Motor neuron (in vitro differentiated cells): Measurements from ENCODE around the gene SYT2. TPM values are rescaled to one million over a fixed set of nuclear protein-coding genes. Genes with fewer than 3 reads are reported as not detected.
A peak's percentile ranks its signal among the peaks of the same experiment; 100 is the strongest.
"Not testable (repeated sequence)": the region's sequence is repeated elsewhere in the genome, so short reads cannot be mapped to it uniquely, and the experiment has no call there.

Source experiments
- ATAC-seq, 8 experiments: fragments of 200-7000 bp; cut with Tn5 transposase; replicated peaks in 6 of 8; 2 replicates each; pipeline ENCODE4 v1.8.0; 2021; ENCODE audit warnings: mild to moderate bottlenecking in 8 of 8, moderate library complexity in 8 of 8
- H3K27ac ChIP-seq, 2 donors: fragments of 250-450 bp; sonication (Bioruptor Pico); 2 replicates each; pipeline ENCODE4 v1.9.0; 2021; ENCODE audit warnings: antibody characterized with exemption in 2 of 2, mild to moderate bottlenecking in 2 of 2, moderate library complexity in 1 of 2
- H3K4me1 ChIP-seq, 2 donors: fragments of 250-450 bp; sonication (Bioruptor Pico); replicated peaks in 1 of 2; 2 replicates each; pipeline ENCODE4 v1.6.1; 2021; ENCODE audit warnings: antibody characterized with exemption in 2 of 2, mild to moderate bottlenecking in 2 of 2, moderate library complexity in 1 of 2
- H3K4me3 ChIP-seq, 5 donors: fragments of 250-450 bp; sonication (Bioruptor Pico); 2 replicates each; pipeline ENCODE4 v1.9.0; 2021; ENCODE audit warnings: antibody characterized with exemption in 5 of 5, mild to moderate bottlenecking in 5 of 5, moderate library complexity in 4 of 5
- WGBS, 10 experiments: fragments of 450-650 bp; shearing (Covaris generic); methylation state at CpG; one replicate each; pipeline ENCODE4 v1.0.0; 2022; 5-methylcytosine and 5-hydroxymethylcytosine counted together
- in situ Hi-C, 9 experiments: fragments of 400-800 bp; cut with MboI; loops; one replicate each; pipeline ENCODE4 v1.15.0; 2021; ENCODE audit warnings: low sequenced_read_pairs in 9 of 9, low pct_unique_long_range_greater_than_20kb in 2 of 9; ENCODE audit not compliant: unreplicated experiment in 9 of 9
- total RNA-seq, 8 experiments: library from RNA; unstranded; fragments of 300-600 nt; gene quantifications; 2 replicates each; pipeline versions ENCODE4 v1.2.3 to v1.2.4, GENCODE V29; 2022

The SYT2 gene
- total RNA-seq, 8 experiments from 2014 or later = 0.29 to 23.5 (median 5.5) TPM

DNA sequence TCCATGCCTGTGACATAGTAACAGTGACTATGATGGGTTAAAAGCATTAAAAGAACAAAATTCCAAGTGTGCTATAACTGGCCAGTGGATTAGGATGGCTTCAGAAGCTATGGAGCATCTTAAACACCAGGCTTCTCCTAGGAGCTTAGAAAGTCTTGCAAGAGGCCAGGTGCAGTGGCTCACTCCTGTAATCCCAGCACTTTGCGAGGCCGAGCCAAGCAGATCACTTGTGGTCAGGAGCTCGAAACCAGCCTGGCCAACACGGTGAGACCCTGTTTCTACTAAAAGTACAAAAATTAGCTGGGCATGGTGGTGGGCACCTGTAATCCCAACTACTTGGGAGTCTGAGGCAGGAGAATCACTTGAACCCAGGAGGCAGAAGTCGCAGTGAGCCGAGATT lies 12.8 kb upstream of the SYT2 start:
- in situ Hi-C loops = loop anchor here in 4 of 9 experiments (25.0 kb wide), 4 partner anchors 211 to 536 kb away; partner anchors contain the start of genes PPP1R12B (in 2 of the 4), UBE2T (in 2 of the 4) and LGR6 (in 1 of the 4)
- 76 to 100% (median 92%) methylated on average over 1 to 6 of the region's 6 CpGs; no CpG with 5 or more reads in 2 of the 10 experiments for WGBS, 10 experiments
- H3K4me1 ChIP-seq, H3K4me3 ChIP-seq, H3K27ac ChIP-seq, ATAC-seq: not testable (repeated sequence)

DNA sequence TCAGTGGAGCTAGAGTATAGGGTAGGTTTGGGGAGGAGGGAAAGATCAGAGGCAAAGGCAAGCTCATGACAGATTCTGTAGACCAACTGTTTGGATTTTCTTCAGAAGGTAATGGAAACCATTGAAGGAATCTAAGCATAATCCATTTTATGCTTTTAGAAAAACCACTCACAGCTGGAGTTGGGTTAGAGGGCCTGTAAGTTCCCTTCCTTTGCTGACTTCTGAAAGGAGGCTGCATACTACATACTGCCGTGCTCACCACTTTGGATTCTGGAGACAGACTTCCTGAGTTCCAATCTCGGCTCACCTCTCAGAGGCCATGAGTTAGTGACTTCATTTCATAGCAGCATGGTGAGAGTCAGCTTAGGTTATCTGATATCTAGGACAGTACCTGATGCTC lies 6.4 kb upstream of the SYT2 start:
- no peak overlapping the region for H3K4me3 ChIP-seq
- ATAC-seq = no peak
- H3K4me1 ChIP-seq = peaks cover 17% of the 10 kb centered on the region in 2 donors
- no peak overlapping the region for H3K27ac ChIP-seq
- in situ Hi-C loops = loop anchor here in 4 of 9 experiments (25.0 kb wide), 4 partner anchors 204 to 529 kb away; partner anchors contain the start of genes PPP1R12B (in 2 of the 4), UBE2T (in 2 of the 4) and LGR6 (in 1 of the 4)
- 0 to 83% (median 71%) methylated on average over 1 to 2 of the region's 2 CpGs; no CpG with 5 or more reads in 6 of the 10 experiments for WGBS, 10 experiments

DNA sequence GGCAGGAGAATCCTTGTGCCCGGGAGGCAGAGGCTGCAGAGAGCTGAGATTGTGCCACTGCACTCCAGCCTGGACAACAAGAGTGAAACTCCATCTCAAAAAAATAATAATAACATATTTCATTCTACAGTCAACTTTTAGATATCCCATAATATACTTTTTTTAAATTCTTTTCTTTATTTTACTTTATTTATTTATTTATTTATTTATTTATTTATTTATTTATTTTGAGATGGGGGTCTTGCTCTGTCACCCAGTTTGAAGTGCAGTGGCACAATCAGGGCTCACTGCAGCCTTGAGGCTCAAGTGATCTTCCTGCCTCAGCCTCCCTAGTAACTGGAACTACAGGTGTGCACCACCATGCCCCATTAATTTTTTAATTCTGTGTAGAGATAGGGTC lies 3.9 kb upstream of the SYT2 start:
- not testable (repeated sequence) for ATAC-seq, H3K4me3 ChIP-seq, H3K27ac ChIP-seq
- WGBS, 10 experiments = 50 to 100% (median 93%) methylated on average over 1 of the region's 1 CpG; no CpG with 5 or more reads in 2 of the 10 experiments
- in situ Hi-C loops = loop anchor here in 4 of 9 experiments (25.0 kb wide), 4 partner anchors 202 to 527 kb away; partner anchors contain the start of genes PPP1R12B (in 2 of the 4), UBE2T (in 2 of the 4) and LGR6 (in 1 of the 4)
- H3K4me1 ChIP-seq = peaks cover 32 to 38% of the 10 kb centered on the region in 2 donors

DNA sequence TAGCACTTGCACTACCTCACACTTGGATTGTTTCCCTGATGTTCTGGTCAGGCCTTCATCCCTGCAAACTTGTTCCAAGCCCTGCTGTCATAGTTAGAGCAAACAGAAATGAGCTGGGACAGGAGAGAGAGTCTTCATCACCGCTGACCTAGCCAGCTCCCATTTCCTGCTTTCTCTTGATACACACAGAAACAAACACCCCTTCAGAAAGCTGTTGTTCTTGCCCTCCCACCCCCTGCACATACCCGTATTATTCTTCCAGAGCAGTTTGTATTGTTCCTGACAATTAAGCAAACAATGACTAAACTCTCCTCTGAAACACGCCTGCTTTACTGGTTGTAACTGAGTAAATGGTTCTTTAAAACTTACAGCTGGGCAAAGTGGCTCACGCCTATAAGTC lies 2.9 kb upstream of the SYT2 start:
- in situ Hi-C loops = loop anchor here in 4 of 9 experiments (25.0 kb wide), 4 partner anchors 201 to 526 kb away; partner anchors contain the start of genes PPP1R12B (in 2 of the 4), UBE2T (in 2 of the 4) and LGR6 (in 1 of the 4)
- Histone ChIP-seq H3K27ac (no peak overlapping the region), H3K4me1 (peaks cover 35 to 39% of the 10 kb centered on the region in 2 donors), H3K4me3 (no peak overlapping the region)
- 18 to 57% (median 41%) methylated on average over 2 to 4 of the region's 4 CpGs; no CpG with 5 or more reads in 4 of the 10 experiments for WGBS, 10 experiments
- ATAC-seq = peak in 3 of 8 experiments; percentile 9 to 21 (median 16)

DNA sequence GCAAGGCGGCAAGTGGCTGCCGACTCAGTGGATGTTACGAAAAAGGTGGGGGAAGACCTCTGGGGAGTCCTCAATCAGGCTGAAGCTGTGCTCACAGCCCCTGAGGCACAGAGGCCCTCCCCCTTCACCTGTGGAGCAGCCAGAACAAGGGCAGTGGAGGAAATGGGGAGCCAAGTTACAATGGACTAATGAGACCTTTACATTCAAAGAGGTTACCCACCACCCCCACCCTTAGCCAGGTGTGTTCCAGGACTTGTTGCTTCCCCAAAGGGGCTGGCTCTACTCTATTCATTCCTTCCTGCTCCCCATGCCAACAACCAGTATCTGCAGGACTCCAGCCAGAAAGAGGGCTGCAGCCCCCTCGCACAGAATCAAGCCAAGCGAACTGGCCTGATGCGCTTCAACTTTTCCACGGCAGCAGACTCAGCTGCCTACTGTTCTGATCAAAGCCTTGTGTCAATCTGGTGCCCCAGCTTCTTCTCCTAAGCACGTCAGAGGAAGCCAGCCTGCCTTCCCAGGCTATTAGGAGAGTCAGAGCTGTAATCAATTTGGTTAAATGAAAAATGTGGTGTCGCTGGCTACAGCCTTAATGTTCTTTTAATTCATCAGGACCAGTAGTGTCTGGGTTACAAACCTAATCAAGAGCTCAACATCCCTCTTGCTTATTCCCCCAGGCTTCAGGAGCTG lies 1.8 kb upstream of the SYT2 start:
- in situ Hi-C loops = loop anchor here in 4 of 9 experiments (25.0 kb wide), 4 partner anchors 200 to 525 kb away; partner anchors contain the start of genes PPP1R12B (in 2 of the 4), UBE2T (in 2 of the 4) and LGR6 (in 1 of the 4)
- Histone ChIP-seq H3K27ac (no peak overlapping the region), H3K4me1 (peaks cover 35 to 39% of the 10 kb centered on the region in 2 donors), H3K4me3 (no peak overlapping the region)
- WGBS, 10 experiments = 27 to 87% (median 54%) methylated on average over 2 to 9 of the region's 9 CpGs; no CpG with 5 or more reads in 2 of the 10 experiments
- peak in 5 of 8 experiments; percentile 9 to 27 (median 20) for ATAC-seq

DNA sequence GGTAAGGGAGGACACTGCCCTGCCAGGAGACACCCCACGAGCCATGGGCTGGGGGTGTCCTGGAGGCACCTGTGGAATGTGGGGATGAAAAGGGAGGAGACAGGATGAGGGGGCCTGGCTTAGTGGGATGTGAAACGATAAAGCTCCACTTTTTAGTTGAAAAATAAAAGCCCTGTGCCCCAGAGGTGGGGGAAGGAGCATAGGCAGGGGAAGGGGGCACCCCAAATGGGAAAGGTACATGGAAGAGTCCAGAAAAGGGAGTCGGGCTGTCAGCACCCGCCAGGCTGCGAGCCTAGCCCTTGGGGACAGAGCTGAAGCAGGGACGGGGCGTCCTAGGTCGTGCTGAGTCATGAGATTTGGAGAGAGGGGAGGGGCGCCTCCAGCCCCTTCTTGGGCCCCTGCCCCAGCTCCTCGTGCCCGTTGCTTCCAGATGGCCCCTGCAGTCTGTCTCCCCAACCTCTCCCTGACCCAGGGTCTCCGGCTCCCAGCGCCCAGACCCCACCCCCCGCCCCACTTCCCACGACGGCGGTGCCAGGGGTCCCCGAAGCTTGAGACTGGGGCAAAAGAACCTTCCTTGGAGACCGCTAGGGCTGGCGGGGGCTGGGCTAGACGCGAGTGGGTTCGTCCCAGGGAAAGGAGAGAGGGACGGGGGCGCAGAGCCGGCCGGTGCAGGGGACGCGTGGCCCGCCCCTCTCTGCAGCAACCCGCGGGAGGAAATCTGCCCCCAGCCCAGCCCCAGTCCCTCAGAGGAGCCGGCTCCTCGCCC lies 795 bp downstream of the SYT2 start:
- H3K27ac ChIP-seq = no peak overlapping the region
- H3K4me3 ChIP-seq = peak overlapping the region; percentile 22 to 32 (median 30)
- in situ Hi-C loops = loop anchor here in 4 of 9 experiments (25.0 kb wide), 4 partner anchors 197 to 522 kb away; partner anchors contain the start of genes PPP1R12B (in 2 of the 4), UBE2T (in 2 of the 4) and LGR6 (in 1 of the 4)
- ATAC-seq = peak in 6 of 8 experiments; percentile 2 to 48 (median 16)
- 0 to 24% (median 3%) methylated on average over 1 to 6 of the region's 34 CpGs; no CpG with 5 or more reads in 5 of the 10 experiments for WGBS, 10 experiments
- peaks cover 35 to 39% of the 10 kb centered on the region in 2 donors for H3K4me1 ChIP-seq

DNA sequence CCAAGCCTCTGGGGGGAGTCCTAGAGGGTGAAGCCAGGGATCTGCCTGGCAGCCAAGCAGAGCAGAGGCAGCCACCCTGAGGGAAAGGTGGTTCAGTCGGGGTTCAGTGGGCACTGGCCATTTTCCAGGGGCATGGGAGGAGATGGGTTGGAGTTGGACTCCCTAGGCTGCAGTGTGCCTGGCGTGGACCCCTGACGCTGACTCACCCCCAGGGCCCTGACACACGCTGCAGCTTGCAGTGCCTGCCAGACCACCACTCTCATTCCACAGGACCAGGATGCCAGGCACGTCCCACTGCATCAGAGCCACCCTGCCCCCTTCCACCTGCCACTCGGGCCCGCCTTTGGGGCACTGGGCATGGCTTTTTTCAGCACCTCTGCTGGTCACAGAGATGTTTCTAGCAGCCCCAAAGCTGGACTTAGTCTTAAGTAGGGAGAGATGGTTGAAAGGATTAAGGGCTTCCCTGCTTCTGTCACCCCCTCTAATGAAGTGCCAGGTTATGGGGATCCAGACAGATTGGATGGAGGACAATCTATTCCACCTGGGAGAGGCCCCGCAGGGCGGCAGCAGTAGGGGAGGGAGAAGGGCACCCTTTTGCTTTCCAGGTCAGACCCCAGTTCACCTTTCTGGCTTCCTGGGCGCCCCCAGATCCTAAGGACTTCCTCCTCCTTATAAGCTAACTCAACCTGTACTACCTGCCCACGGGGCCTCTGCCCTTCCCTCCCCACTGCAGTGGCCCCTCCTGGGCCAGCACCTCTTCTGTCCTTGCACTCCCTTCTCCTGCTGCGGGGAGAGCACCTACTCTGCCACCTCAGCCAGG lies 1.6 kb downstream of the SYT2 start:
- Histone ChIP-seq H3K4me3 (no peak overlapping the region), H3K4me1 (peaks cover 35 to 39% of the 10 kb centered on the region in 2 donors), H3K27ac (no peak overlapping the region)
- ATAC-seq = no peak
- WGBS, 10 experiments = 32 to 83% (median 60%) methylated on average over 1 to 6 of the region's 12 CpGs; no CpG with 5 or more reads in 2 of the 10 experiments
- in situ Hi-C loops = loop anchor here in 4 of 9 experiments (25.0 kb wide), 4 partner anchors 196 to 521 kb away; partner anchors contain the start of genes PPP1R12B (in 2 of the 4), UBE2T (in 2 of the 4) and LGR6 (in 1 of the 4)

DNA sequence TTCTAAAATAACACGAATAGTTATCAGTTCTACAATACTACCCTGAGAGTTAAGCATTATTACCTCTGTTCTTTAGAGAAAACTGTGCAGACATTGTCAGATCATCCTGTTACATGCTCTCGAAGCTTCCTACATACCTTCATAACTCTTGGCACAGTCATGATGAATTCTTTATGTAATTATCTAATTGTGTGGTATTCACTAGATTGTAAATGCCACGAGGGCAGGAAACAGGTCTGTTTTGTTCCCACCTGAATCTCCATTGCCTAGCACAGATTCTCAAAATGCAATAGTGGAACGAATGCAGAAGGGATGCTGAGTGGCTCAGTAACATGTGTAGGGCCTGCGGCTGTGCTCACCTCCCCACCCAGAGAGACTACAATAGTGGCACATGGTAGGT lies 3.4 kb downstream of the SYT2 start:
- ATAC-seq = no peak
- in situ Hi-C loops = loop anchor here in 4 of 9 experiments (25.0 kb wide), 4 partner anchors 195 to 520 kb away; partner anchors contain the start of genes PPP1R12B (in 2 of the 4), UBE2T (in 2 of the 4) and LGR6 (in 1 of the 4)
- no peak overlapping the region for H3K4me3 ChIP-seq
- 0 to 100% (median 77%) methylated on average over 1 to 5 of the region's 5 CpGs; no CpG with 5 or more reads in 4 of the 10 experiments for WGBS, 10 experiments
- peaks cover 19 to 27% of the 10 kb centered on the region in 2 donors for H3K4me1 ChIP-seq
- H3K27ac ChIP-seq = no peak overlapping the region

DNA sequence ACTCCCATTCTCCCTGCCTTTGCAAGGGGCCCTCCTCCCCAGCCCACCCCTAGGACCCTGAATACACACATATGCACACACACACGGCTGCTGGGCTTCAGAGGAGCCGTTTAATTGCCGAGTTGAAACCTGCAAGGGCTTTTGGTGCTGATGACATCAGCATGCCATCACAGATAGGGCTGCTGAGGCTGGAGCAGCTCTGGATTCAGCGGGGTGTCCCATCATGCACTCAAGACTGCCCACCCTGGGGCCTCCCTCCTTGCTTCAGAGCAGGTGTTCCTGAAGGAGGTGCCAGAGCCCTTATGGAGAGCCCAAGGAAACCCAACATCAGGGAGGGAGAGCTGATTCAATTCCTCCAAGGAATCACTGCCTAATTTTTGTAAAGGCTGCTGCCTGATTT lies 5.7 kb downstream of the SYT2 start:
- ATAC-seq = peak in 4 of 8 experiments; percentile 32 to 75 (median 63)
- Histone ChIP-seq H3K4me3 (no peak overlapping the region), H3K4me1 (peaks cover 6 to 8% of the 10 kb centered on the region in 2 donors), H3K27ac (no peak overlapping the region)
- in situ Hi-C loops = loop anchor here in 4 of 9 experiments (25.0 kb wide), 4 partner anchors 192 to 517 kb away; partner anchors contain the start of genes PPP1R12B (in 2 of the 4), UBE2T (in 2 of the 4) and LGR6 (in 1 of the 4)
- 0 to 70% (median 46%) methylated on average over 1 to 4 of the region's 4 CpGs; no CpG with 5 or more reads in 5 of the 10 experiments for WGBS, 10 experiments

DNA sequence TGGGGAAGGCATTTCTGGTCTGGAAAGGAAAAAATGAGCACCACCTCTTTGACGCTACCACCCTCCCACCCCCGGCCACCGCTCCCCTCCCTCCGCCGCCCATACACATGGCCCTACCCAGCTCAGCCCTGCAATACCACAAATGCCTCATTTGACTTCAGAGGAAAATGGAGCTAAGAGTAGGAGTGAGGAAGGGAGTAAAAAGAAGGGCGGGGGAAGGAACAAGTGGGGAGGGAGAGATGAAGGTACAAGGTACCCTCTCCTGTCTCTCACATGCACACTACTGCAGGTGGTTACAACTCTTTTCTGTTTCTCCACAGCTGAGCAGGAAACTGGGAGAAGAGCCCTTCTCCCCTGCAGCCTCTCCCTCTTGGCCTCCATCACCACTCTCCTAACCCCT lies 7.1 kb downstream of the SYT2 start:
- Histone ChIP-seq H3K27ac (no peak overlapping the region), H3K4me3 (no peak overlapping the region), H3K4me1 (peaks cover 0 to 3% of the 10 kb centered on the region in 2 donors)
- no peak for ATAC-seq
- 20% methylated on average over 1 of the region's 6 CpGs; no CpG with 5 or more reads in 9 of the 10 experiments for WGBS, 10 experiments
- in situ Hi-C loops = loop anchor here in 4 of 9 experiments (25.0 kb wide), 4 partner anchors 191 to 516 kb away; partner anchors contain the start of genes PPP1R12B (in 2 of the 4), UBE2T (in 2 of the 4) and LGR6 (in 1 of the 4)

DNA sequence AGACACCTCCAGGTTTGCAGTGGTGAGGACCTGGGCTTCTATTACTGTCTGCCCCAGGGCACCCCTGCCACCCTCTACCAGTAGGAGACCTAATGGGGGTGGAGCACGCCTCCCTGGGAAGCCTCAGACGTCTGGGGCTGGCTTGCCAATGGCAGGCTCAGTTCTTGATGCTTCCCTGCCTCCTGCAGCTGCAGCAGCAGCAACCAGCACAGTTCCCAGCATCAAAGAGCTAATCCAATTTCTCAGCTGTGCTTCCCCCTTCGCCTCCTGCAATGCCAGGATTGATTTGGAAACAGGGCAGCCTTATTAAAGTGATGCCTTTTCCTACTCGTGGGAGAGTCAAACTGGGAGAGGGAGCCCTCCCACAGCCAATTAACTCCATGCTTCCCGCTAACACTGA lies 8.2 kb downstream of the SYT2 start:
- ATAC-seq = no peak
- Histone ChIP-seq H3K4me1 (peaks cover 0 to 3% of the 10 kb centered on the region in 2 donors), H3K27ac (no peak overlapping the region), H3K4me3 (no peak overlapping the region)
- in situ Hi-C loops = loop anchor here in 4 of 9 experiments (25.0 kb wide), 4 partner anchors 190 to 515 kb away; partner anchors contain the start of genes PPP1R12B (in 2 of the 4), UBE2T (in 2 of the 4) and LGR6 (in 1 of the 4)
- WGBS, 10 experiments = 0 to 80% (median 50%) methylated on average over 1 to 4 of the region's 5 CpGs; no CpG with 5 or more reads in 1 of the 10 experiments
